ENCODE results near the gene ASIC1. TPM values are rescaled to one million over a fixed set of nuclear protein-coding genes. Genes with fewer than 3 reads are reported as not detected.
A peak's percentile ranks its signal among the peaks of the same experiment; 100 is the strongest.

The ASIC1 gene
- total RNA-seq, 1 donor from 2014 or later: not detected

GRCh38 chr12:50077099-50077498 lies 19.7 kb downstream of the ASIC1 start:
- Histone ChIP-seq H3K9me3 (no peaks in the 10 kb centered on the region), H3K4me3 (no peak overlapping the region), H3K36me3 (no peaks in the 10 kb centered on the region), H3K27me3 (no peaks in the 10 kb centered on the region), H3K27ac (no peak overlapping the region), H3K4me1 (peaks cover 0 to 2% of the 10 kb centered on the region in 2 donors)
- intact Hi-C loops (cut with DNase I): loop anchor here (5.0 kb wide), 1 partner anchor 560 kb away; no protein-coding TSS in a partner anchor
- no peak for DNase-seq (ENCODE audit: low spot score in 2 of 2)
- TF ChIP-seq, protein P1, sequence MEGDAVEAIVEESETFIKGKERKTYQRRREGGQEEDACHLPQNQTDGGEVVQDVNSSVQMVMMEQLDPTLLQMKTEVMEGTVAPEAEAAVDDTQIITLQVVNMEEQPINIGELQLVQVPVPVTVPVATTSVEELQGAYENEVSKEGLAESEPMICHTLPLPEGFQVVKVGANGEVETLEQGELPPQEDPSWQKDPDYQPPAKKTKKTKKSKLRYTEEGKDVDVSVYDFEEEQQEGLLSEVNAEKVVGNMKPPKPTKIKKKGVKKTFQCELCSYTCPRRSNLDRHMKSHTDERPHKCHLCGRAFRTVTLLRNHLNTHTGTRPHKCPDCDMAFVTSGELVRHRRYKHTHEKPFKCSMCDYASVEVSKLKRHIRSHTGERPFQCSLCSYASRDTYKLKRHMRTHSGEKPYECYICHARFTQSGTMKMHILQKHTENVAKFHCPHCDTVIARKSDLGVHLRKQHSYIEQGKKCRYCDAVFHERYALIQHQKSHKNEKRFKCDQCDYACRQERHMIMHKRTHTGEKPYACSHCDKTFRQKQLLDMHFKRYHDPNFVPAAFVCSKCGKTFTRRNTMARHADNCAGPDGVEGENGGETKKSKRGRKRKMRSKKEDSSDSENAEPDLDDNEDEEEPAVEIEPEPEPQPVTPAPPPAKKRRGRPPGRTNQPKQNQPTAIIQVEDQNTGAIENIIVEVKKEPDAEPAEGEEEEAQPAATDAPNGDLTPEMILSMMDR (IDR thresholded peaks at IDR 0.05): no peak

GRCh38 chr12:50078281-50078680 lies 20.9 kb downstream of the ASIC1 start:
- Histone ChIP-seq H3K27ac (no peak overlapping the region), H3K27me3 (no peaks in the 10 kb centered on the region), H3K4me1 (peaks cover 0 to 2% of the 10 kb centered on the region in 2 donors), H3K9me3 (no peaks in the 10 kb centered on the region), H3K36me3 (no peaks in the 10 kb centered on the region), H3K4me3 (no peak overlapping the region)
- intact Hi-C loops (cut with DNase I): loop anchor here (5.0 kb wide), 1 partner anchor 559 kb away; no protein-coding TSS in a partner anchor
- TF ChIP-seq, protein P1 (IDR thresholded peaks at IDR 0.05): no peak
- no peak for DNase-seq (ENCODE audit: low spot score in 2 of 2)

DNA sequence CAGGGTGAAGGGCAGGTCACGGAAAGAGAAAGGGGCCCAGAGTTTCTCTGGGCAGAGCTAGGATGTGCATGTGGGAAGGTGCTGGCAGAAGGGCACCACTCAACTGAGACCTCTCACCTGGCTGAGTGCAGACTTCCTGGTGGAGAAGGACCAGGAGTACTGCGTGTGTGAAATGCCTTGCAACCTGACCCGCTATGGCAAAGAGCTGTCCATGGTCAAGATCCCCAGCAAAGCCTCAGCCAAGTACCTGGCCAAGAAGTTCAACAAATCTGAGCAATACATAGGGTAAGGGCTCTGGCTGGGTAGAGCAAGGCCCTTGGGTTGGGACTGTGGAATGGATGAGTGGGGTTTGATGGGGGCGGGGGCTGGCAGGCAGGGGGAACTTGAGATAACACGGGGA lies 22.4 kb downstream of the ASIC1 start:
- H3K36me3 ChIP-seq: no peaks in the 10 kb centered on the region
- TF ChIP-seq, protein P1 (IDR thresholded peaks at IDR 0.05): no peak
- no peak overlapping the region for H3K4me3 ChIP-seq
- no peaks in the 10 kb centered on the region for H3K9me3 ChIP-seq
- H3K27me3 ChIP-seq: no peaks in the 10 kb centered on the region
- intact Hi-C loops (cut with DNase I): loop anchor here (5.0 kb wide), 1 partner anchor 558 kb away; no protein-coding TSS in a partner anchor
- H3K27ac ChIP-seq: no peak overlapping the region
- H3K4me1 ChIP-seq: peaks cover 0 to 5% of the 10 kb centered on the region in 2 donors
- no peak for DNase-seq (ENCODE audit: low spot score in 2 of 2)

GRCh38 chr12:50081096-50081808 lies 23.9 kb downstream of the ASIC1 start:
- no peak overlapping the region for H3K4me3 ChIP-seq
- TF ChIP-seq, protein P1 (IDR thresholded peaks at IDR 0.05): no peak

GRCh38 chr12:50082644-50083043 lies 25.2 kb downstream of the ASIC1 start:
- H3K27me3 ChIP-seq: no peaks in the 10 kb centered on the region
- no peak overlapping the region for H3K4me3 ChIP-seq
- H3K9me3 ChIP-seq: no peaks in the 10 kb centered on the region
- TF ChIP-seq, protein P1 (IDR thresholded peaks at IDR 0.05): no peak
- peaks cover 3 to 9% of the 10 kb centered on the region in 2 donors for H3K4me1 ChIP-seq
- DNase-seq (ENCODE audit: low spot score in 2 of 2): no peak
- intact Hi-C loops (cut with DNase I): no loop called here
- peak overlapping the region in 1 of 2 donors; percentile 98 for H3K27ac ChIP-seq
- peaks cover 3 to 12% of the 10 kb centered on the region in 2 donors for H3K36me3 ChIP-seq

More at GRCh38 chr12:50081096-50081808, 23.9 kb downstream of the ASIC1 start:
- peaks cover 3 to 9% of the 10 kb centered on the region in 2 donors for H3K4me1 ChIP-seq
- no peaks in the 10 kb centered on the region for H3K27me3 ChIP-seq
- DNase-seq (ENCODE audit: low spot score in 2 of 2): no peak
- peak overlapping the region in 1 of 2 donors; percentile 10 for H3K27ac ChIP-seq
- intact Hi-C loops (cut with DNase I): no loop called here
- no peaks in the 10 kb centered on the region for H3K36me3 ChIP-seq
- no peaks in the 10 kb centered on the region for H3K9me3 ChIP-seq

Measured in ascending aorta (tissue), 2 donors.